Neural cell (in vitro differentiated cells): ENCODE results near the gene PIK3IP1. TPM values are rescaled to one million over a fixed set of nuclear protein-coding genes. Genes with fewer than 3 reads are reported as not detected.

Experiments used
- H2AFZ ChIP-seq: fragments of 200-600, 300-800 bp; sonication (generic), shearing (Covaris generic); 2 replicates; pipeline ENCODE4 v1.6.0; 2014; ENCODE audit warnings: low read depth, mild to moderate bottlenecking, antibody characterized with exemption, low read length, moderate library complexity
- H3F3A ChIP-seq: fragments of 200-600 bp; shearing (Covaris generic); 2 replicates; pipeline ENCODE4 v1.6.1; 2016; ENCODE audit warnings: mild to moderate bottlenecking, moderate library complexity, mixed read lengths, antibody characterized with exemption, low read length; ENCODE audit not compliant: insufficient read depth, poor library complexity, severe bottlenecking
- H3K27ac ChIP-seq: fragments of 200-600, 300-800 bp; sonication (generic), shearing (Covaris generic); 2 replicates; pipeline ENCODE4 v1.5.1; 2014; ENCODE audit warnings: mild to moderate bottlenecking, low read length, moderate library complexity
- H3K27me3 ChIP-seq: fragments of 300-800, 200-600 bp; sonication (generic), shearing (Covaris generic); 2 replicates; pipeline ENCODE4 v1.6.0; 2014; ENCODE audit warnings: mild to moderate bottlenecking, low read depth, low read length, moderate library complexity; ENCODE audit not compliant: insufficient read depth
- H3K36me3 ChIP-seq: fragments of 300-800, 200-600 bp; sonication (generic), shearing (Covaris generic); 2 replicates; pipeline ENCODE4 v1.5.1; 2014; ENCODE audit warnings: mild to moderate bottlenecking, antibody characterized with exemption, low read length, moderate library complexity; ENCODE audit not compliant: insufficient read depth
- H3K4me2 ChIP-seq: fragments of 300-800, 200-600 bp; sonication (generic), shearing (Covaris generic); 2 replicates; pipeline ENCODE4 v1.6.0; 2014; ENCODE audit warnings: mild to moderate bottlenecking, low read length
- H3K4me3 ChIP-seq: fragments of 300-800, 200-600 bp; sonication (generic), shearing (Covaris generic); 2 replicates; pipeline ENCODE4 v1.5.1; 2014; ENCODE audit warnings: mild to moderate bottlenecking, low read length, moderate library complexity
- H3K79me2 ChIP-seq: fragments of 200-600 bp; shearing (Covaris generic); replicated peaks from 2 replicates; pipeline ENCODE4 v1.6.0; 2014; ENCODE audit warnings: mild to moderate bottlenecking, low read length, moderate library complexity; ENCODE audit not compliant: insufficient read depth
- H3K9ac ChIP-seq: fragments of 300-800, 200-600 bp; sonication (generic), shearing (Covaris generic); 2 replicates; pipeline ENCODE4 v1.6.1; 2016; ENCODE audit warnings: mild to moderate bottlenecking, low read length, mixed read lengths
- H3K9me2 ChIP-seq: fragments of 200-600 bp; shearing (Covaris generic); 2 replicates; pipeline ENCODE4 v1.6.1; 2016; ENCODE audit warnings: mild to moderate bottlenecking, low read length, mixed read lengths; ENCODE audit not compliant: insufficient read depth
- H3K9me3 ChIP-seq: fragments of 200-600, 300-800 bp; sonication (generic), shearing (Covaris generic); 2 replicates; pipeline ENCODE4 v1.6.1; 2016; ENCODE audit warnings: mild to moderate bottlenecking, mixed run types, low read length, moderate library complexity, mixed read lengths
- H4K20me1 ChIP-seq: fragments of 200-600 bp; shearing (Covaris generic); 2 replicates; pipeline ENCODE4 v1.6.1; 2016; ENCODE audit warnings: mild to moderate bottlenecking, mixed run types; ENCODE audit not compliant: insufficient read depth
- EP300 ChIP-seq: fragments of 450-650 bp; conservative IDR thresholded peaks from 2 replicates; pipeline ENCODE4 v1.6.1; 2014; ENCODE audit warnings: antibody characterized with exemption, mild to moderate bottlenecking, moderate library complexity; ENCODE audit not compliant: poor library complexity, severe bottlenecking
- EZH2 ChIP-seq: fragments of 200-600, 300-800 bp; shearing (Covaris generic), sonication (generic); IDR thresholded peaks from 2 replicates; pipeline ENCODE4 v1.6.1; 2014; ENCODE audit warnings: antibody characterized with exemption, low read length, borderline replicate concordance, mild to moderate bottlenecking; ENCODE audit not compliant: insufficient read depth, poor library complexity, severe bottlenecking
- MXI1 ChIP-seq: fragments of 450-650 bp; conservative IDR thresholded peaks from 2 replicates; pipeline ENCODE4 v1.6.1; 2014; ENCODE audit warnings: antibody characterized with exemption, mild to moderate bottlenecking; ENCODE audit not compliant: poor library complexity, severe bottlenecking
- POLR2AphosphoS5 ChIP-seq: IDR thresholded peaks from 2 replicates; pipeline ENCODE4 v1.6.1; 2012
- RAD21 ChIP-seq: fragments of 450-650 bp; conservative IDR thresholded peaks from 2 replicates; pipeline ENCODE4 v1.6.1; 2014; ENCODE audit warnings: antibody characterized with exemption, mild to moderate bottlenecking, moderate library complexity
- REST ChIP-seq: IDR thresholded peaks from 2 replicates; pipeline ENCODE4 v1.6.1; 2012; ENCODE audit warnings: borderline replicate concordance
- SMC3 ChIP-seq: fragments of 450-650 bp; conservative IDR thresholded peaks from 2 replicates; pipeline ENCODE4 v1.6.1; 2014; ENCODE audit warnings: antibody characterized with exemption, mild to moderate bottlenecking, moderate library complexity; ENCODE audit not compliant: poor library complexity
- TAF1 ChIP-seq: IDR thresholded peaks from 2 replicates; pipeline ENCODE4 v1.6.1; 2012; ENCODE audit warnings: low read depth
- polyA plus RNA-seq: library from polyadenylated mRNA; depleted of rRNA; stranded (reverse); fragments of >200 nt; gene quantifications from 2 replicates; pipeline ENCODE4 v1.2.3, GENCODE V29; 2014
- TF ChIP-seq, protein P1 (sequence below): fragments of 450-650 bp; IDR thresholded peaks from 2 replicates; pipeline ENCODE4 v1.5.1; 2014; ENCODE audit warnings: antibody characterized with exemption, mild to moderate bottlenecking, moderate library complexity; ENCODE audit not compliant: poor library complexity, severe bottlenecking

Gene PIK3IP1
- polyA plus RNA-seq, 1 donor from 2014 or later: 32.0 TPM

DNA sequence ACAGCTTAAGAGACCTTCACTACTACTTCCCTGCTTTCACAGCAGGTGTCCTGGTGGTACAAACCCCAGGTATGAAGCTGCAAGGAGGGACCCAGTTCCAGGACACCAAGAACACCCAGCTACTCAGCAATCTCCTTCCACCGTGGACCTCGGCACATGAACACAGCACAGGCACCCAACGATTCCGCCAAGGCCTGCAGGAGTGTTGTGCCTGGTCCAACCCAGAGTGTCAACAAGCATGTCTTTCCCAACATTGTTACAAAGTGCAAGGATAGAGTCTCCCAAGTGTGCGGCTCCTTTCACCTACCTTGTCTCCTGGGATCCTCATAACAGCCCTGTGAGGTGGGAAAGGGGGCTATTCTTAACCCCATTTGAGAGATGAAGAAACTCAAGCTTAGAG, 42.0 kb upstream of the PIK3IP1 start:
- no peaks in the 10 kb centered on the region for H4K20me1 ChIP-seq
- H3K79me2 ChIP-seq: peaks cover 21% of the 10 kb centered on the region
- H3K36me3 ChIP-seq: peaks cover 8% of the 10 kb centered on the region

GRCh38 chr22:31333641-31334040, 41.4 kb upstream of the PIK3IP1 start:
- Histone ChIP-seq H3K9me2 (no peaks in the 10 kb centered on the region), H3F3A (no peaks in the 10 kb centered on the region), H3K4me2 (no peak overlapping the region), H2AFZ (no peak overlapping the region), H4K20me1 (no peaks in the 10 kb centered on the region), H3K27ac (no peak overlapping the region), H3K36me3 (peaks cover 8% of the 10 kb centered on the region), H3K9me3 (no peaks in the 10 kb centered on the region), H3K79me2 (peaks cover 16% of the 10 kb centered on the region), H3K4me3 (no peak overlapping the region), H3K27me3 (no peaks in the 10 kb centered on the region), H3K9ac (no peak overlapping the region)
- TF ChIP-seq RAD21 (no peak), EZH2 (no peak), EP300 (no peak), SMC3 (no peak), REST (no peak), POLR2AphosphoS5 (no peak), MXI1 (no peak)
- TF ChIP-seq, protein P1, sequence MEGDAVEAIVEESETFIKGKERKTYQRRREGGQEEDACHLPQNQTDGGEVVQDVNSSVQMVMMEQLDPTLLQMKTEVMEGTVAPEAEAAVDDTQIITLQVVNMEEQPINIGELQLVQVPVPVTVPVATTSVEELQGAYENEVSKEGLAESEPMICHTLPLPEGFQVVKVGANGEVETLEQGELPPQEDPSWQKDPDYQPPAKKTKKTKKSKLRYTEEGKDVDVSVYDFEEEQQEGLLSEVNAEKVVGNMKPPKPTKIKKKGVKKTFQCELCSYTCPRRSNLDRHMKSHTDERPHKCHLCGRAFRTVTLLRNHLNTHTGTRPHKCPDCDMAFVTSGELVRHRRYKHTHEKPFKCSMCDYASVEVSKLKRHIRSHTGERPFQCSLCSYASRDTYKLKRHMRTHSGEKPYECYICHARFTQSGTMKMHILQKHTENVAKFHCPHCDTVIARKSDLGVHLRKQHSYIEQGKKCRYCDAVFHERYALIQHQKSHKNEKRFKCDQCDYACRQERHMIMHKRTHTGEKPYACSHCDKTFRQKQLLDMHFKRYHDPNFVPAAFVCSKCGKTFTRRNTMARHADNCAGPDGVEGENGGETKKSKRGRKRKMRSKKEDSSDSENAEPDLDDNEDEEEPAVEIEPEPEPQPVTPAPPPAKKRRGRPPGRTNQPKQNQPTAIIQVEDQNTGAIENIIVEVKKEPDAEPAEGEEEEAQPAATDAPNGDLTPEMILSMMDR: no peak

More for the DNA sequence above, 42.0 kb upstream of the PIK3IP1 start:
- TF ChIP-seq, protein P1: no peak
- TF ChIP-seq MXI1 (no peak), RAD21 (no peak), TAF1 (no peak), SMC3 (no peak), POLR2AphosphoS5 (no peak), EZH2 (no peak), REST (no peak), EP300 (no peak)
- no peak overlapping the region for H3K9ac ChIP-seq
- H2AFZ ChIP-seq: no peak overlapping the region
- H3K9me2 ChIP-seq: no peaks in the 10 kb centered on the region
- H3K4me3 ChIP-seq: no peak overlapping the region
- H3K4me2 ChIP-seq: no peak overlapping the region
- H3K9me3 ChIP-seq: no peaks in the 10 kb centered on the region
- H3K27ac ChIP-seq: no peak overlapping the region
- no peaks in the 10 kb centered on the region for H3F3A ChIP-seq
- H3K27me3 ChIP-seq: no peaks in the 10 kb centered on the region
